Erythroblast (primary cell): ENCODE results near the gene GRIK4.
"Not testable (repeated sequence)": the region's sequence is repeated elsewhere in the genome, so short reads cannot be mapped to it uniquely, and the experiment has no call there.

Experiments
- DNase-seq, 2 experiments: peaks; one replicate each; lab custom pipeline; 2025; lab: John Stamatoyannopoulos, UW
- GATA1 ChIP-seq: IDR thresholded peaks from 2 replicates; pipeline ENCODE4 v1.6.1; 2011; ENCODE audit warnings: low read depth, mild to moderate bottlenecking, control low read depth, low read length, moderate library complexity
- POLR2A ChIP-seq: IDR thresholded peaks from 2 replicates; pipeline ENCODE4 v1.6.1; 2011; ENCODE audit warnings: mild to moderate bottlenecking, low read length

Gene GRIK4

DNA sequence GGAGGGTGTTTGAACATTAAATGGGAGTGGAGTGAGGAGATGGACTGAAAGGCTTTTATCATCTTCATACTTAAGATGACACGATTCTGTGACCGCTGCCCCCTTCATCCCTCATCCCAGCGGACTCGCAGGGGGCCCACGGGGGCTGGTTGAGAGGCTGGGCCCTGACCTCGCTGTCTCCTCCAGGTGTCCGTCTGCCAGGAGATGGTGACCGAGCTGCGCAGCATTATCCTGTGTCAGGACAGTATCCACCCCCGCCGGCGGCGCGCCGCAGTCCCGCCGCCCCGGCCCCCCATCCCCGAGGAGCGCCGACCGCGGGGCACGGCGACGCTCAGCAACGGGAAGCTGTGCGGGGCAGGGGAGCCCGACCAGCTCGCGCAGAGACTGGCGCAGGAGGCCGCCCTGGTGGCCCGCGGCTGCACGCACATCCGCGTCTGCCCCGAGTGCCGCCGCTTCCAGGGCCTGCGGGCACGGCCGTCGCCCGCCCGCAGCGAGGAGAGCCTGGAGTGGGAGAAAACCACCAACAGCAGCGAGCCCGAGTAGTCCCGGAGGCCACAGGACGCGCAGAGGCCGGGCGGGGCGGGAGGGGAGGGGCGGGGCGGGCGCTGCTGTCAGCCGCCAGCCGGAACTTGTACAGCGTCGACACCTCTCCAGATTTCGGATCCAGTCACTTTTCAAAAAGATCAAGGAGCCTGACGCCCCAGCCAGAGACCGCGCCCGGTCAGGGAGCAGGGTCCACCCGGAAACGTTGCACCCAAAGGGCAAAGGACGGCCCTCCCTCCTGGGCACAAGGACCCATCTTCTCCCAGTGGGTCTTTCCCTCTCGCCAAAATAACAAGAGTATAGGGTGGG is 474.4 kb downstream of the GRIK4 start:
- peak; percentile 18 to 20 for DNase-seq
- TF ChIP-seq POLR2A (no peak), GATA1 (no peak)

DNA sequence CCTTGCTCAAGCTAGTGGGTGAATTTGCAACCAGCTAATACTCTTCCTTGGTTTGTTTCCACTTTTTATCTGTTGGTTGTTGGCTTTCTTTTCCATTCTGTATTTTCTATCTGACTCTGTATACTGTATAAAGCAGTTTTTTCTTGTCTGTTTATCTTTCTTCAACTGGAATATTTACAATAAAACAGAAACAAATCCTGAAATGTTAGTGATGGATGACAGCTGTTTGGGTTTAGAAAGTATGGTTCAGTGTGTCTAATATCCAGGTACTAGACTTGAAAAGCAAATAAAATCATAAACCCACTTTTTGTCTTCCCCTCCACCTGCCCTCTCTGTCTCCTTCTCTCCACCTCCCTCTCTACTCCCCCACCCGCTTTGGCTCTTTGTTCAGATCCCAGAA is 477.1 kb downstream of the GRIK4 start:
- TF ChIP-seq POLR2A: no peak
- no peak for TF ChIP-seq GATA1

GRCh38 chr11:120991830-120992686 is 480.5 kb downstream of the GRIK4 start:
- no peak for DNase-seq
- TF ChIP-seq GATA1 (no peak), POLR2A (no peak)

More for the DNA sequence above, 477.1 kb downstream of the GRIK4 start:
- no peak for DNase-seq

DNA sequence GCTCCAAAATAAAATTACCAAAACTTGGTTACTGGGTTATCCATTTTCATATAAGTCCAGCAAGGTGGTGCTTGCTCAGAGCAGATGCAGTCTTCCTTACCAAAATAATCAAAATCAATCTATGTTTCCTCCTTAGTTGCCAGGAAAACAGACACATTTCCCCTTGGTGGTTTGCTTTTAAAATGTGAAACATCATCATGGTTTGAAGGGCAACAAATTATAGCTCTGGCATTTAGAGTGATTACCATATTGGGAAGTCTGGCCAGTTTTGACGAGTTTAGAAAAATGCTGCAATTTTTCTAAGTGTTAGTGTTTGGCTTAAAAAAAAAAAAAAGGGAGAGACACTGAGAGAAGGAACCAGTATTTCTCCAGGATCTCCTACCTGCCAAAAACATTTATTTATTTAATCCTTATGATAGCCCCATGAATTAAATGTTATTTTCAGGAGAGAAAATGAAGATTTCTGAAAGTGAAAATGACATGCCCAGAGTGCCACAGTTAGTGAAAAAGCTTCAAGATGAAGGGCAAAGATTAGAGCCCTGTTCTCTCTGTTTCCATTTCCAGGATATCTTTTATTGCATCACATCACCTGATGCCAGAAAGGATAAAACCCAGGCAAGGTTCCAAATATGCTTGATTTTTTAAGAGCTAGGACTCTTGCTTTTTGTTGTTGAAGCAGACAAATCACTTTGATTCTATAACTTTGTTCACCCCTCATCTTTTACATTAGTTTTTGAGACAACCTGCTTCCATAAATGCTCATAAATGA is 482.7 kb downstream of the GRIK4 start:
- TF ChIP-seq POLR2A (no peak), GATA1 (no peak)
- no peak for DNase-seq

DNA sequence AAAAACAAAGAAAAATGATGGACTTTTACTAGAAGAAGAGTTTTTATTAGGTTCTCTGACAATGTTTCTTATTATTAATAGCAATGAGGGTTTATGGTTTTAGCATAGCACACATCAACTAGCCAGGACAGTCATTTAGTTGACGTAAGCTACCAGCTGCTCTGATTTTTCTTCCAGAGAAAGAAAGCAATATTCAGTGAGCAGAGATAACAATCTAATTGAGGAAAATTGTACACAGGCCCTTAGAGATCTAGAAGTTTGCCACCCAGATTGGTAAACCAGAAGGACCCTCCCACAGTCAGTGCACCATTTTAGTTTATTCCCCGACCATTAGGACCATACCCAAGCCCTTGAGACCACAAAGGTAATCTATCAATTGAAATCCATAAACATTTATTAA is 483.6 kb downstream of the GRIK4 start:
- TF ChIP-seq GATA1 (no peak), POLR2A (no peak)

DNA sequence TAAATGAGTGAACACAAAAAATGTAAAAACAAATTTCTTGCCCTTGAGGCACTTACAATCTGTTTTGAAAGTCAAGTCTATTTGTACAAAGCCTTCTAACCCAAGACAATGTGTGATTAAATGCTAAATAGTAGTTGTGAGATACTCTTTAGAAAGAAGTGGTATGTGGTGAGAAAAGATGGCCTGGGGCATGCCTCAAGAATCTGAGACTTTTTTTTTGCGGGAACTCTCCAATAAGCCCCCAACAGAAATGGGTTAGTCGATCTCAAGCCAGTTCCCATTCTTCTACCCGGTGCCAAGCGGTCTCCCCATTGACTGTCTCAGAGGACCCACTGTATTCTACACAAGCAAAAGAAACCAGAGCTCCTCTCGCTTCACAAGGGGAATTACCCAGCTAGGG is 485.4 kb downstream of the GRIK4 start:
- TF ChIP-seq POLR2A (no peak), GATA1 (no peak)

More for the DNA sequence above, 483.6 kb downstream of the GRIK4 start:
- DNase-seq: no peak

DNA sequence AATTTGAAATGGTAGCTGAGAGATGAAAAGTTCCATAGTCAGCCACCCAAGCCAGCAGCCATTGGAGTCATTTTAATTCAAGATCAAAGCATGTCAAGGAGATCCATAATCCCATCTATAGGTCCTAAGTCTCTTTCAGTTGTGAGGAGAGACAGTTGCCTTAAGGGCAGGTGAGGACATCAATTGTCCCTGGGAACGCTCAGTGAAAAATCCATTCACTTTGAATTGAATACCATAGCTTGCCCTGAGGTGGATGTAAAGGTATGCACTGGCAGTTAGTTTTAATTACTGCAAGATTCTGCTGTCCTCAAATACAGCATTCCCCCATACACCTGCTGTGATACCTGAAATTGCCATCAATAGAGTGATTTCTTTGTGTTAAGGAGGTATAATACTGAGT is 487.0 kb downstream of the GRIK4 start:
- TF ChIP-seq POLR2A (no peak), GATA1 (no peak)
- DNase-seq: no peak

More for the DNA sequence above, 485.4 kb downstream of the GRIK4 start:
- DNase-seq: no peak

GRCh38 chr11:121004206-121004840 is 492.8 kb downstream of the GRIK4 start:
- no peak for DNase-seq
- TF ChIP-seq GATA1 (no peak), POLR2A (no peak)

DNA sequence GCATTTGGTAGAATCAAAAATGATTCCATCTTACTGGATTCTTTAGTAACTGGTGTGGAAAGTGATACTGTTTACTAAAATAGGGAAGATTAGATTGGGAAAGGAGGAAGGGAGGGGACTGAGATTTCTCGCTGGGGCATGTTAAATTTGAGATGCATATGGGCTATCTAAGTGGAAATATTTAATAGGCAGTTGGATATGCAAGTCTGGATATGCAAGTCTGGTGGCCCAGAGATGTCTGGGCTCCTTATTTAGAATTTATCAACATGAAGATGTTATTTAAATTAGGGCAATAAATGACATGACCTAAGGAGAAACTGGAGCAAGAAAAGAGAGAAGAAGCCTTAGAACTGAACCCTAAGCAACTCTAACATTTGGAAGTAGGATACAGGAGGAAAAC is 495.4 kb downstream of the GRIK4 start:
- TF ChIP-seq GATA1 (no peak), POLR2A (no peak)

DNA sequence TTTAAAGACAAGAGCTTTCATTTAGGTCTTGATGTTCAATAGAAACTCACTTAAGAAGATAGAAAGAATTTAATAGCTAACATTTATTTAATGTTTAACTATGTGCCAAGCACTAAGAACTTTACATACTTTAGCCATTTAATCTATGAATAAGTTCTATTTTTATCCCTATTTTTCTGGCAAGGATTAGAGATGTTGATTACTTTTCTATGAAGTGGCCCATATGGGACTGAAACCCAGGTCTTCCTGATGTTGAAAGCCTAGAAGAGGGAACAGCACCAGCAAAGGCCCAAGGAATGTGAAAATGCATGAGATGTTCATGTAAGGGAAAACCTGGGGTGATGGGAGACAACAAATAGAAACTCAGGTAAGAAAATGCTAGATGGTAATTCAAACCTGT is 497.0 kb downstream of the GRIK4 start:
- no peak for TF ChIP-seq GATA1
- no peak for TF ChIP-seq POLR2A
- DNase-seq: no peak

More for the DNA sequence above, 495.4 kb downstream of the GRIK4 start:
- no peak for DNase-seq

GRCh38 chr11:121012091-121012490 is 500.5 kb downstream of the GRIK4 start:
- TF ChIP-seq POLR2A: no peak
- TF ChIP-seq GATA1: no peak
- DNase-seq: no peak

- DNase-seq: no peak
- no peak for TF ChIP-seq GATA1
- no peak for TF ChIP-seq POLR2A
Measured at GRCh38 chr11:121018746-121019145, 507.2 kb downstream of the GRIK4 start.

DNA sequence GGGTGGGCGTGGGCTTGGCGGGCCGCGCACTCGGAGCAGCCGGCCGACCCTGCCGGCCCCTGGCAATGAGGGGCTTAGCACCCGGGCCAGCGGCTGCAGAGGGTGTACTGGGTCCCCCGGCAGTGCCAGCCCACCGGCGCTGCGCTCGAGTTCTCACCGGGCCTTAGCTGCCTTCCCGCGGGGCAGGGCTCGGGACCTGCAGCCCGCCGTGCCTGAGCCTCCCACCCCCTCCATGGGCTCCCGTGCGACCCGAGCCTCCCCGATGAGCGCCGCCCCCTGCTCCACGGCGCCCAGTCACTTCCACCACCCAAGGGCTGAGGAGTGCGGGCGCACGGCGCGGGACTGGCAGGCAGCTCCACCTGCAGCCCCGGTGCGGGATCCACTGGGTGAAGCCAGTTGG is 510.2 kb downstream of the GRIK4 start:
- not testable (repeated sequence) for DNase-seq
